22Rv1 (cell line): Measurements from ENCODE around the gene TES.
"Not testable (repeated sequence)": the region's sequence is repeated elsewhere in the genome, so short reads cannot be mapped to it uniquely, and the experiment has no call there.

Experiments used
- H3K27ac ChIP-seq: fragments of 450-650 bp; 2 replicates; pipeline ENCODE4 v1.5.1; 2017
- CTCF ChIP-seq: fragments of 450-650 bp; IDR thresholded peaks from 2 replicates; pipeline ENCODE4 v1.5.1; 2017; ENCODE audit warnings: mild to moderate bottlenecking
- ZFX ChIP-seq: fragments of 450-650 bp; IDR thresholded peaks from 2 replicates; pipeline ENCODE4 v1.6.1; 2017; ENCODE audit warnings: antibody characterized with exemption, borderline replicate concordance

Gene TES

GRCh38 chr7:116167177-116167576, 43.2 kb upstream of the TES start:
- no peak overlapping the region for H3K27ac ChIP-seq
- TF ChIP-seq CTCF (peak; percentile 54), ZFX (no peak)

- no peak overlapping the region for H3K27ac ChIP-seq
Observed at GRCh38 chr7:116169060-116169459, 41.3 kb upstream of the TES start.

GRCh38 chr7:116170180-116170579, 40.2 kb upstream of the TES start:
- no peak overlapping the region for H3K27ac ChIP-seq
- TF ChIP-seq CTCF (no peak), ZFX (no peak)

More at GRCh38 chr7:116169060-116169459, 41.3 kb upstream of the TES start:
- TF ChIP-seq ZFX (no peak), CTCF (no peak)

GRCh38 chr7:116171094-116171493, 39.2 kb upstream of the TES start:
- no peak overlapping the region for H3K27ac ChIP-seq
- no peak for TF ChIP-seq CTCF
- no peak for TF ChIP-seq ZFX

GRCh38 chr7:116172353-116172752, 38.0 kb upstream of the TES start:
- TF ChIP-seq CTCF = no peak
- TF ChIP-seq ZFX = no peak
- H3K27ac ChIP-seq = no peak overlapping the region

GRCh38 chr7:116173051-116174028, 37.0 kb upstream of the TES start:
- TF ChIP-seq ZFX = no peak
- peak; percentile 88 for TF ChIP-seq CTCF
- no peak overlapping the region for H3K27ac ChIP-seq

GRCh38 chr7:116175095-116175494, 35.2 kb upstream of the TES start:
- H3K27ac ChIP-seq = not testable (repeated sequence)
